T-helper 22 cell (primary cell): ENCODE data around the gene ELOVL5.
A peak's percentile ranks its signal among the peaks of the same experiment; 100 is the strongest.
"Not testable (repeated sequence)": the region's sequence is repeated elsewhere in the genome, so short reads cannot be mapped to it uniquely, and the experiment has no call there.

ENCODE experiments used
- DNase-seq: peaks from one replicate; pipeline ENCODE4 v3.0.0-alpha.2; 2020; ENCODE audit warnings: low read depth

The ELOVL5 gene

GRCh38 chr6:53348371-53349208 lies at the start of gene ELOVL5:
TSS of gene ELOVL5 (minus strand) at chr6:53348950. CDS start at chr6:53295699, 53,251 bp downstream.
- DNase-seq: peak; percentile 97

- no peak for DNase-seq
Observed at GRCh38 chr6:53397283-53397682, 48.5 kb upstream of the ELOVL5 start.

GRCh38 chr6:53395986-53396385 lies 47.2 kb upstream of the ELOVL5 start:
- no peak for DNase-seq

GRCh38 chr6:53394704-53395103 lies 46.0 kb upstream of the ELOVL5 start:
- no peak for DNase-seq

- no peak for DNase-seq
Observed at GRCh38 chr6:53391170-53391569, 42.4 kb upstream of the ELOVL5 start.

- DNase-seq: no peak
Observed at GRCh38 chr6:53390010-53390409, 41.3 kb upstream of the ELOVL5 start.

GRCh38 chr6:53388615-53389014 lies 39.9 kb upstream of the ELOVL5 start:
- not testable (repeated sequence) for DNase-seq

- DNase-seq: no peak
Observed at GRCh38 chr6:53382421-53382820, 33.7 kb upstream of the ELOVL5 start.

GRCh38 chr6:53378208-53378607 lies 29.5 kb upstream of the ELOVL5 start:
- no peak for DNase-seq

- no peak for DNase-seq
Observed at GRCh38 chr6:53377793-53378192, 29.0 kb upstream of the ELOVL5 start.

GRCh38 chr6:53377289-53377688 lies 28.5 kb upstream of the ELOVL5 start:
- no peak for DNase-seq

- DNase-seq: no peak
Observed at GRCh38 chr6:53376661-53377226, 28.0 kb upstream of the ELOVL5 start.

GRCh38 chr6:53375847-53376246 lies 27.1 kb upstream of the ELOVL5 start:
- DNase-seq: no peak

GRCh38 chr6:53373638-53374037 lies 24.9 kb upstream of the ELOVL5 start:
- DNase-seq: no peak

GRCh38 chr6:53369876-53370515 lies 21.2 kb upstream of the ELOVL5 start:
- no peak for DNase-seq

GRCh38 chr6:53369051-53369450 lies 20.3 kb upstream of the ELOVL5 start:
- no peak for DNase-seq

GRCh38 chr6:53366128-53366641 lies 17.4 kb upstream of the ELOVL5 start:
- DNase-seq: no peak

GRCh38 chr6:53363341-53364079 lies 14.8 kb upstream of the ELOVL5 start:
- no peak for DNase-seq

GRCh38 chr6:53361549-53362031 lies 12.8 kb upstream of the ELOVL5 start:
- peak; percentile 83 for DNase-seq

GRCh38 chr6:53360093-53360912 lies 11.6 kb upstream of the ELOVL5 start:
- no peak for DNase-seq

GRCh38 chr6:53359843-53360092 lies 11.0 kb upstream of the ELOVL5 start:
- no peak for DNase-seq
